H1 (cell line): ENCODE measurements around the gene PLD2. TPM values are rescaled to one million over a fixed set of nuclear protein-coding genes. Genes with fewer than 3 reads are reported as not detected.

ENCODE experiments used
- CTCF ChIA-PET: fragments of 300-600 bp; sonication (Branson Sonifier 250); formaldehyde crosslinking; loops from one replicate; lab custom pipeline; 2021; ENCODE audit not compliant: partially characterized antibody; lab: Charles Lee
- POLR2A ChIA-PET: fragments of 300-600 bp; sonication (Branson Sonifier 250); formaldehyde crosslinking; loops from one replicate; lab custom pipeline; 2021; ENCODE audit warnings: inconsistent platforms; ENCODE audit not compliant: partially characterized antibody; lab: Charles Lee
- DNase-seq, 2 experiments: peaks; one replicate each; pipeline versions ENCODE4 v3.0.0 to v3.0.0-alpha.2; 2010 to 2022; ENCODE audit warnings: low spot score in 2 of 2, low read depth in 1 of 2, mixed read lengths in 1 of 2
- FAIRE-seq: peaks from 2 replicates; lab custom pipeline; 2011; peaks lifted over from hg19 to GRCh38; lab: Jason Lieb, UNC
- H2AFZ ChIP-seq: 2 replicates; pipeline ENCODE4 v1.8.1; 2012; ENCODE audit warnings: low read length, inconsistent platforms
- H2AK5ac ChIP-seq: 2 replicates; pipeline ENCODE4 v1.6.1; 2013; ENCODE audit warnings: low read depth, low read length
- H2BK120ac ChIP-seq: replicated peaks from 2 replicates; pipeline ENCODE3; 2013; ENCODE audit warnings: low read depth, low read length, inconsistent platforms
- H2BK12ac ChIP-seq: 2 replicates; pipeline ENCODE4 v1.6.1; 2013; ENCODE audit warnings: low read depth, low read length
- H2BK15ac ChIP-seq: 2 replicates; pipeline ENCODE4 v1.6.1; 2013; ENCODE audit warnings: low read length
- H2BK20ac ChIP-seq: 2 replicates; pipeline ENCODE4 v1.6.1; 2013; ENCODE audit warnings: low read length
- H2BK5ac ChIP-seq: 2 replicates; pipeline ENCODE4 v1.6.1; 2013; ENCODE audit warnings: low read depth, low read length
- H3K14ac ChIP-seq: 2 replicates; pipeline ENCODE4 v1.6.1; 2013; ENCODE audit warnings: inconsistent platforms; ENCODE audit not compliant: insufficient read length
- H3K18ac ChIP-seq: 2 replicates; pipeline ENCODE4 v1.6.1; 2013; ENCODE audit warnings: low read length; ENCODE audit errors: extremely low read depth
- H3K23ac ChIP-seq: 2 replicates; pipeline ENCODE4 v1.6.1; 2013; ENCODE audit warnings: inconsistent platforms; ENCODE audit not compliant: insufficient read length
- H3K23me2 ChIP-seq: 2 replicates; pipeline ENCODE4 v1.6.1; 2013; ENCODE audit warnings: low read depth, low read length
- H3K27ac ChIP-seq: 2 replicates; pipeline ENCODE4 v1.6.1; 2011; ENCODE audit warnings: low read depth, low read length, inconsistent platforms
- H3K27me3 ChIP-seq, 4 experiments: replicated peaks in 1 of 4; 1 replicate in 1 of 4; 2 replicates in 3 of 4; pipeline versions ENCODE4 v1.6.1 to v1.8.1; 2011 to 2013; ENCODE audit warnings: low read length in 3 of 4, mild to moderate bottlenecking in 3 of 4, inconsistent platforms in 2 of 4, mixed read lengths in 2 of 4, moderate library complexity in 1 of 4; ENCODE audit not compliant: control insufficient read depth in 3 of 4, insufficient read depth in 3 of 4; ENCODE audit errors: extremely low read depth in 1 of 4
- H3K36me3 ChIP-seq, 4 experiments: 2 replicates each; pipeline versions ENCODE4 v1.6.1 to v1.8.1; 2011 to 2013; ENCODE audit warnings: mild to moderate bottlenecking in 4 of 4, low read length in 3 of 4, moderate library complexity in 2 of 4, control low read depth in 1 of 4, inconsistent platforms in 1 of 4; ENCODE audit not compliant: insufficient read depth in 4 of 4, control insufficient read depth in 2 of 4
- H3K4ac ChIP-seq: replicated peaks from 2 replicates; pipeline ENCODE3; 2013; ENCODE audit warnings: low read length, low read depth, mixed read lengths, inconsistent platforms; ENCODE audit not compliant: insufficient read length
- H3K4me1 ChIP-seq, 4 experiments: replicated peaks in 1 of 4; 1 replicate in 1 of 4; 2 replicates in 3 of 4; pipeline versions ENCODE4 v1.6.1 to v1.8.1; 2011 to 2013; ENCODE audit warnings: low read length in 3 of 4, inconsistent platforms in 2 of 4, mixed read lengths in 1 of 4; ENCODE audit not compliant: insufficient read depth in 4 of 4, control insufficient read depth in 3 of 4
- H3K4me2 ChIP-seq, 2 experiments: 2 replicates each; pipeline versions ENCODE4 v1.6.1 to v1.8.1; 2011 to 2013; ENCODE audit warnings: low read depth in 2 of 2, low read length in 2 of 2, control low read depth in 1 of 2, inconsistent platforms in 1 of 2, mild to moderate bottlenecking in 1 of 2; ENCODE audit not compliant: insufficient read depth in 1 of 2
- H3K4me3 ChIP-seq, 4 experiments: fragments of 200-600, 300-600 bp in 1 of 4; sonication (generic), shearing (Covaris generic), sonication (Bioruptor Twin) in 1 of 4; 2 replicates each; pipeline versions ENCODE4 v1.5.1 to v1.8.1; 2011 to 2016; ENCODE audit warnings: low read length in 4 of 4, low read depth in 3 of 4, control low read depth in 2 of 4, inconsistent platforms in 2 of 4, mild to moderate bottlenecking in 2 of 4, mixed read lengths in 1 of 4, moderate library complexity in 1 of 4; ENCODE audit not compliant: insufficient read depth in 2 of 4; ENCODE audit errors: extremely low read depth in 1 of 4
- H3K56ac ChIP-seq: replicated peaks from 2 replicates; pipeline ENCODE3; 2013; ENCODE audit warnings: low read depth, mild to moderate bottlenecking, mixed read lengths, low read length, inconsistent platforms; ENCODE audit not compliant: insufficient read length
- H3K79me1 ChIP-seq: 2 replicates; pipeline ENCODE4 v1.6.1; 2013; ENCODE audit warnings: low read depth, low read length, control low read depth
- H3K79me2 ChIP-seq, 2 experiments: 2 replicates each; pipeline versions ENCODE4 v1.6.1 to v1.8.1; 2012 to 2013; ENCODE audit warnings: low read length in 2 of 2, mild to moderate bottlenecking in 2 of 2, inconsistent platforms in 1 of 2; ENCODE audit not compliant: insufficient read depth in 2 of 2, control insufficient read depth in 1 of 2
- H3K9ac ChIP-seq, 4 experiments: replicated peaks in 1 of 4; 1 replicate in 1 of 4; 2 replicates in 3 of 4; pipeline versions ENCODE4 v1.6.1 to v1.8.1; 2011 to 2013; ENCODE audit warnings: low read depth in 3 of 4, low read length in 3 of 4, control low read depth in 2 of 4, mild to moderate bottlenecking in 2 of 4, moderate library complexity in 2 of 4, inconsistent platforms in 1 of 4; ENCODE audit errors: extremely low read depth in 1 of 4
- H3K9me3 ChIP-seq, 2 experiments: 2 replicates each; pipeline versions ENCODE4 v1.6.1 to v1.8.1; 2012 to 2013; ENCODE audit warnings: mild to moderate bottlenecking in 2 of 2, moderate library complexity in 2 of 2, control low read depth in 1 of 2, inconsistent platforms in 1 of 2, low read depth in 1 of 2, low read length in 1 of 2, mixed read lengths in 1 of 2; ENCODE audit not compliant: insufficient read depth in 2 of 2
- H4K20me1 ChIP-seq, 2 experiments: replicated peaks in 1 of 2; 2 replicates each; pipeline versions ENCODE3 to v1.8.1; 2011 to 2013; ENCODE audit warnings: inconsistent platforms in 2 of 2, low read length in 2 of 2, mild to moderate bottlenecking in 1 of 2; ENCODE audit not compliant: insufficient read depth in 2 of 2, control insufficient read depth in 1 of 2
- H4K5ac ChIP-seq: 2 replicates; pipeline ENCODE4 v1.6.1; 2013; ENCODE audit warnings: low read length, low read depth, mixed read lengths, inconsistent platforms; ENCODE audit not compliant: insufficient read length
- H4K8ac ChIP-seq: 2 replicates; pipeline ENCODE4 v1.8.0; 2013; ENCODE audit warnings: mild to moderate bottlenecking, moderate library complexity, low read length, inconsistent platforms; ENCODE audit not compliant: insufficient read depth; ENCODE audit errors: extremely low read depth
- H4K91ac ChIP-seq: replicated peaks from 2 replicates; pipeline ENCODE3; 2013; ENCODE audit warnings: low read length, mixed read lengths, inconsistent platforms; ENCODE audit not compliant: insufficient read length
- E2F6 ChIP-seq: IDR thresholded peaks from 2 replicates; pipeline ENCODE4 v1.6.1; 2012; ENCODE audit warnings: inconsistent platforms
- EP300 ChIP-seq, 2 experiments: IDR thresholded peaks; 1 replicate in 1 of 2; 2 replicates in 1 of 2; pipeline ENCODE4 v1.6.1; 2011 to 2012; ENCODE audit warnings: low read depth in 2 of 2, low read length in 2 of 2, mild to moderate bottlenecking in 2 of 2, borderline replicate concordance in 1 of 2, inconsistent platforms in 1 of 2, moderate library complexity in 1 of 2
- GABPA ChIP-seq: IDR thresholded peaks from 2 replicates; pipeline ENCODE4 v1.6.1; 2011; ENCODE audit warnings: mild to moderate bottlenecking, low read length, moderate library complexity, borderline replicate concordance; ENCODE audit not compliant: insufficient read depth
- GTF2F1 ChIP-seq: IDR thresholded peaks from 2 replicates; pipeline ENCODE4 v1.6.1; 2012; ENCODE audit warnings: low read depth, low read length, improper control_type of control experiment, borderline replicate concordance
- POLR2A ChIP-seq, 2 experiments: IDR thresholded peaks; 1 replicate in 1 of 2; 2 replicates in 1 of 2; pipeline ENCODE4 v1.6.1; 2011; ENCODE audit warnings: low read depth in 2 of 2, low read length in 2 of 2, mild to moderate bottlenecking in 2 of 2; ENCODE audit errors: control extremely low read depth in 1 of 2
- YY1 ChIP-seq: IDR thresholded peaks from 2 replicates; pipeline ENCODE4 v1.6.1; 2011; ENCODE audit warnings: low read depth, mild to moderate bottlenecking, low read length
- WGBS, 2 experiments: shearing (Covaris generic) in 1 of 2; methylation state at CpG; one replicate each; pipeline versions ENCODE4 v1.1.6 to v1.1.7; 2013 to 2015; ENCODE audit warnings: low lambda C conversion rate in 2 of 2, mixed read lengths in 2 of 2, inconsistent platforms in 1 of 2, low coverage in 1 of 2, missing lambda C conversion rate in 1 of 2; ENCODE audit not compliant: insufficient replicate concordance in 2 of 2, insufficient coverage in 1 of 2, insufficient read length in 1 of 2; ENCODE audit errors: extremely low coverage in 1 of 2, missing lambda C conversion rate in 1 of 2; 5-methylcytosine and 5-hydroxymethylcytosine counted together
- polyA plus RNA-seq, 7 experiments: library from polyadenylated mRNA; depleted of rRNA in 3 of 7; stranded (reverse) in 5 of 7; unstranded in 2 of 7; fragments of >200 nt in 5 of 7; fragments of 200-250 nt in 2 of 7; gene quantifications; 1 replicate in 5 of 7; 2 replicates in 1 of 7; 4 replicates in 1 of 7; pipeline versions ENCODE4 v1.2.1 to v1.2.3, GENCODE V29; 2011 to 2013; ENCODE audit warnings: missing spikeins in 2 of 7, mixed read lengths in 2 of 7
- total RNA-seq: library from RNA; stranded (reverse); fragmentation: NEBNext Ultra II Directional; extraction: Animal tissue kit (Norgen Biotek cat#: 25700); gene quantifications from 2 replicates; pipeline ENCODE4 v1.2.1, GENCODE V29; 2021

PLD2 gene
- total and polyA plus RNA-seq, 2 of the 8 experiments (the other 6 are each of a cell fraction or from before 2014, with no cell fraction given): 44.3 to 48.4 TPM

- POLR2A ChIA-PET: interaction anchor here (0.9 to 1.1 kb wide), 2 partner anchors 15 to 26 kb away, joined by 3 to 5 read pairs; partner anchors contain the start of gene VMO1
These were observed 34.7 kb upstream of the PLD2 start for GRCh38 chr17:4772235-4772613.

More at GRCh38 chr17:4772235-4772613, 34.7 kb upstream of the PLD2 start:
- Histone ChIP-seq H2BK15ac (no peak overlapping the region), H3K27me3 (no peaks in the 10 kb centered on the region), H3K23ac (no peak overlapping the region), H4K91ac (no peak overlapping the region), H4K8ac (no peak overlapping the region), H2AK5ac (no peak overlapping the region), H3K56ac (no peak overlapping the region), H3K79me1 (no peaks in the 10 kb centered on the region; the same call in 1 of the 2 replicates), H4K5ac (no peak overlapping the region), H3K79me2 (no peaks in the 10 kb centered on the region), H2BK20ac (no peak overlapping the region), H2AFZ (no peak overlapping the region), H3K36me3 (no peaks in the 10 kb centered on the region), H4K20me1 (no peaks in the 10 kb centered on the region), H2BK5ac (no peak overlapping the region), H2BK120ac (no peak overlapping the region), H3K23me2 (no peaks in the 10 kb centered on the region; the same call in 1 of the 2 replicates), H2BK12ac (no peak overlapping the region), H3K9me3 (no peaks in the 10 kb centered on the region), H3K4me3 (no peak overlapping the region), H3K4me1 (no peaks in the 10 kb centered on the region), H3K9ac (no peak overlapping the region), H3K27ac (no peak overlapping the region), H3K18ac (no peak overlapping the region), H3K4ac (no peak overlapping the region)
- CTCF ChIA-PET: interaction anchor here (1.2 to 2.2 kb wide), 5 partner anchors 12 to 39 kb away, joined by 3 to 6 read pairs (median 3); partner anchors contain the start of gene GLTPD2
- FAIRE-seq: no peak
- no peak for DNase-seq
- WGBS, 2 experiments: 87% methylated on average over 10 of the region's 10 CpGs; no CpG with 5 or more reads in 1 of the 2 experiments
- no peak for TF ChIP-seq EP300 (IDR thresholded peaks at IDR 0.05; ENCODE audit: borderline replicate concordance in 1 of 2, low read depth in 2 of 2, low read length in 2 of 2)
- no peak for TF ChIP-seq GTF2F1
- no peak for TF ChIP-seq POLR2A (IDR thresholded peaks at IDR 0.05; ENCODE audit: control extremely low read depth in 1 of 2, low read depth in 2 of 2, low read length in 2 of 2)
- TF ChIP-seq YY1: no peak
- TF ChIP-seq E2F6: no peak
- no peak for TF ChIP-seq GABPA
- TF ChIP-seq, all 59 proteins: peak for 0
- Histone ChIP-seq H3K14ac (no peak overlapping the region), H3K4me2 (no peak overlapping the region)
